ENCODE data around the gene SAG. TPM values are rescaled to one million over a fixed set of nuclear protein-coding genes. Genes with fewer than 3 reads are reported as not detected.

Gene SAG
- total and polyA plus RNA-seq, 5 donors from 2014 or later, result 1.7 TPM; not detected in 4

DNA sequence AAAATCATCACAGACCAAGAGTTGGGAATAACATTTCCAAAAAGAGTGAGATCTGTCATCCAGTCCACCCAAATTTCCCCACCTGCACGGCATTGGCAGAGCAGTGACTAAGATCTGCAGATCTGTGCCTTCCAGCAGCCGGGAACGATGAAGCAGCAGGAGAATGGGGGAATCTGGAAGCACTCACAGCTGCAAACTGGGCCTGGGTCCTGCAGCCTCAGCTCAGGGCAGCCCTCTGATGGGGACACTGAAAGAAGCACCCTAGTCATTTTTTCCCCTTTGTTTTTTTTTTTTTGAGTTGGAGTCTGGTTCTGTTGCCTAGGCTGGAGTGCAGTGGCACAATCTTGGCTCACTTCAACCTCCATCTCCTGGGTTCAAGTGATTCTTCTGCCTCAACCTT is 4.4 kb upstream of the SAG start:
- ATAC-seq (ENCODE audit: low read depth in 2 of 2), result no peak
- Histone ChIP-seq H3K27me3 (ENCODE audit: control insufficient read depth, insufficient read depth, low read length) (no peaks in the 10 kb centered on the region), H3K4me3 (ENCODE audit: low read depth, low read length) (no peak overlapping the region), H3K4me1 (ENCODE audit: control insufficient read depth, insufficient read depth, low read length, poor library complexity, severe bottlenecking) (no peaks in the 10 kb centered on the region), H3K9me3 (ENCODE audit: control insufficient read depth in 2 of 2, low read length in 2 of 2) (no peaks in the 10 kb centered on the region), H3K36me3 (ENCODE audit: control insufficient read depth, insufficient read depth, low read length) (no peaks in the 10 kb centered on the region), H3K27ac (ENCODE audit: insufficient read depth, low read length, poor library complexity, severe bottlenecking) (no peak overlapping the region)
- no peaks in the 10 kb centered on the region for H3K9me3 Mint-ChIP-seq
- peaks cover 0 to 7% (median 3%) of the 10 kb centered on the region in 4 donors for H3K4me1 Mint-ChIP-seq
- DNase-seq, result no peak
- H3K27ac Mint-ChIP-seq, result no peak overlapping the region
- no peak overlapping the region for H3K4me3 Mint-ChIP-seq
- H3K36me3 Mint-ChIP-seq, result no peaks in the 10 kb centered on the region
- H3K27me3 Mint-ChIP-seq, result no peaks in the 10 kb centered on the region

DNA sequence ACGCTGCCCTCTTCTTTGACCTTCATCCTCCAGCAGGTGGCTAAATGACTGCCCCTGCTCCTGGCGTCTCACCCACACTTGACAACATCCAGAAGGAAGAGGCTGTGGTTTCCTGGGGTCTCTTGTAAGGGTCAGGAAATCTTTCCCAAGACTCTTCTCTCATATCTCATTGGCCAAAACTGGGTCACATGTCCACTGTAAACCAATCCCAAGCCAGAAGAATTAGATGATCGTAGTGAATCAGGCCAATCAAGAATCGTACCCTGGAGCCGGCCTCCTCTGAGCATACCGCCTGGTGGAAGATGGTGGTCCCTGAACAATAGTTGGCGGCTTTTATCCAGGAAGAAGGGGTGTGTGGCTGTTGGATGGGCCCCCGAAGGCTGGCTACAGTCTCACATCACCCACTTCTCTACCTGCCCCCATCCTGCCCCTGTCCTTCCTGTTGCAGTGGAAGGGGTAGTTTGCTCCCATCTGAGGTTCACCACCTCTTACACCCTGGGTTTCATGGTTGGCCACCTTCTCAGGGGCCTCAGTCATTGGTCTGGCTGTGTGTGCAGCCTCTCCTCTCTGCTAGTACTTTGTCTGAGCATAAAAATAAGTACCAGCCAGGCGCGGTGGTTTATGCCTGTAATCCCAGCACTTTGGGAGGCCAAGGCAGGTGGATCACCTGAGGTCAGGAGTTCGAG is 3.8 kb downstream of the SAG start:
- Mint-ChIP-seq H3K4me3 (no peak overlapping the region), H3K27ac (peak overlapping the region in 1 of 3 donors; percentile 13), H3K4me1 (peaks cover 0 to 6% (median 0%) of the 10 kb centered on the region in 4 donors), H3K9me3 (no peaks in the 10 kb centered on the region), H3K36me3 (peaks cover 6% of the 10 kb centered on the region), H3K27me3 (no peaks in the 10 kb centered on the region)
- no peaks in the 10 kb centered on the region for H3K27me3 ChIP-seq (ENCODE audit: control insufficient read depth, insufficient read depth, low read length)
- no peaks in the 10 kb centered on the region for H3K36me3 ChIP-seq (ENCODE audit: control insufficient read depth, insufficient read depth, low read length)
- H3K27ac ChIP-seq (ENCODE audit: insufficient read depth, low read length, poor library complexity, severe bottlenecking), result no peak overlapping the region
- H3K9me3 ChIP-seq (ENCODE audit: control insufficient read depth in 2 of 2, low read length in 2 of 2), result no peaks in the 10 kb centered on the region
- H3K4me1 ChIP-seq (ENCODE audit: control insufficient read depth, insufficient read depth, low read length, poor library complexity, severe bottlenecking), result no peaks in the 10 kb centered on the region
- DNase-seq (no peak), ATAC-seq (ENCODE audit: low read depth in 2 of 2) (no peak)
- H3K4me3 ChIP-seq (ENCODE audit: low read depth, low read length), result no peak overlapping the region

DNA sequence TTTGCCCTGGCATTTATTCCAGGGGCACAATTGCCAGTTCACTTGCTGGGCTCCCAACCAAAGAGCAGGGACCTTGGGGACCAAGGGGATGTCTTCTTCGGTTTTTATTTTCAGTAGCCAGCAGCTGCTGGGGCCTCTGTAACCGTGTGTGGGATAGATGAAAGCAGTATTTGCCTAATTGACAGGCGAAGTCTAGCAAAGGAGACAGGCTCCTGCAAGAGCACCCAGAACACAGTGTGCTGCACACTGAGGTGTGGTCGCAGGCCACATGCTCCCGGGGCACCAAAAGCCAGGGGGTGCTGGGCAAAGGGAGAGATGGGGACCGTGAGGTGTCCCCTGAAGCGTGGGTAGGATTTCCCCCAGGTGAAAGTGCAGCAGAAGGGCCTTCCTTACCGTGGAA is 5.3 kb downstream of the SAG start:
- Mint-ChIP-seq H3K36me3 (peaks cover 6% of the 10 kb centered on the region), H3K27me3 (peaks cover 4% of the 10 kb centered on the region), H3K27ac (peak overlapping the region in 1 of 3 donors; percentile 73), H3K9me3 (no peaks in the 10 kb centered on the region), H3K4me1 (peaks cover 0 to 6% (median 0%) of the 10 kb centered on the region in 4 donors), H3K4me3 (no peak overlapping the region)
- DNase-seq, result no peak
- no peak overlapping the region for H3K27ac ChIP-seq (ENCODE audit: insufficient read depth, low read length, poor library complexity, severe bottlenecking)
- no peaks in the 10 kb centered on the region for H3K4me1 ChIP-seq (ENCODE audit: control insufficient read depth, insufficient read depth, low read length, poor library complexity, severe bottlenecking)
- H3K4me3 ChIP-seq (ENCODE audit: low read depth, low read length), result no peak overlapping the region
- ATAC-seq (ENCODE audit: low read depth in 2 of 2), result no peak
- no peaks in the 10 kb centered on the region for H3K9me3 ChIP-seq (ENCODE audit: control insufficient read depth in 2 of 2, low read length in 2 of 2)
- H3K36me3 ChIP-seq (ENCODE audit: control insufficient read depth, insufficient read depth, low read length), result no peaks in the 10 kb centered on the region
- H3K27me3 ChIP-seq (ENCODE audit: control insufficient read depth, insufficient read depth, low read length), result no peaks in the 10 kb centered on the region

DNA sequence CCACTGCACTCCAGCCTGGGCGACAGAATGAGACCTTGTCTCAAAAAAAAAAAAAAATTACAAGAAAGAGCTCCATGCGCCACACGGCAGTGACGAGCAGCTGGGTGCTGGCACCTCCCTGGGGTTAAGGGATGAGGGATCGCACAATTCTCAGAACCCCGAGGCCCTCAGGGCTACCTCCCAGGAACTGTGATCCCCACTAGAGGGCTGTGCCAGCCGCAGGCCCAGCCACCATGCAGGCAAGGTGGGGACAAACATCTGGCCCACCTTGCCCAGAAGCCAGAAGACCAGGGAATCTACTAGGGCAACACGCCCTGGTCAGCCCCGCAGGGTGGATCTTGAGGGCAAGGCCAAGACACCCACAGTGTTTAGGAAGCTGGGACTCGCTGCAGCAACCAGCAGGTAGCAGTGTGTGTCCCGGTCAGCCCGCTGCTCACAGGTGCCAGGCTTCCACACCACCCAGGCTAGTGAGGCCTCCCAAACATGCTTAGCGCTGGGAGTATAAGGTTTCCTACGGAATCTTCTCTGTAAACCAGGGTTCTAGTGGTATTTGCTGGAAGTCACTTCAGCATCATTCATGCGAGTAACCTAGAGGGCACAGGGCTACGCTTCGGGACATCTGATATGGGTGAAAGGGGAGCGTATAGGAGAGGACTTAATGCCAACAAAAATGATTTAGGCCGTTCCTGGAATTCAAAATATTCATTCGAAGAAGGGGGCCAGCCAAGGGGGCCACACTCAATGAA is 6.7 kb downstream of the SAG start:
- ATAC-seq (ENCODE audit: low read depth in 2 of 2) (no peak), DNase-seq (no peak)
- Mint-ChIP-seq H3K27me3 (peaks cover 9% of the 10 kb centered on the region), H3K4me1 (peaks cover 0 to 9% (median 0%) of the 10 kb centered on the region in 4 donors), H3K27ac (no peak overlapping the region), H3K36me3 (peaks cover 4% of the 10 kb centered on the region), H3K9me3 (peaks cover 0 to 1% (median 0%) of the 10 kb centered on the region in 7 donors), H3K4me3 (no peak overlapping the region)
- Histone ChIP-seq H3K4me1 (ENCODE audit: control insufficient read depth, insufficient read depth, low read length, poor library complexity, severe bottlenecking) (no peaks in the 10 kb centered on the region), H3K36me3 (ENCODE audit: control insufficient read depth, insufficient read depth, low read length) (no peaks in the 10 kb centered on the region), H3K27ac (ENCODE audit: insufficient read depth, low read length, poor library complexity, severe bottlenecking) (no peak overlapping the region), H3K27me3 (ENCODE audit: control insufficient read depth, insufficient read depth, low read length) (no peaks in the 10 kb centered on the region), H3K4me3 (ENCODE audit: low read depth, low read length) (no peak overlapping the region), H3K9me3 (ENCODE audit: control insufficient read depth in 2 of 2, low read length in 2 of 2) (no peaks in the 10 kb centered on the region)

DNA sequence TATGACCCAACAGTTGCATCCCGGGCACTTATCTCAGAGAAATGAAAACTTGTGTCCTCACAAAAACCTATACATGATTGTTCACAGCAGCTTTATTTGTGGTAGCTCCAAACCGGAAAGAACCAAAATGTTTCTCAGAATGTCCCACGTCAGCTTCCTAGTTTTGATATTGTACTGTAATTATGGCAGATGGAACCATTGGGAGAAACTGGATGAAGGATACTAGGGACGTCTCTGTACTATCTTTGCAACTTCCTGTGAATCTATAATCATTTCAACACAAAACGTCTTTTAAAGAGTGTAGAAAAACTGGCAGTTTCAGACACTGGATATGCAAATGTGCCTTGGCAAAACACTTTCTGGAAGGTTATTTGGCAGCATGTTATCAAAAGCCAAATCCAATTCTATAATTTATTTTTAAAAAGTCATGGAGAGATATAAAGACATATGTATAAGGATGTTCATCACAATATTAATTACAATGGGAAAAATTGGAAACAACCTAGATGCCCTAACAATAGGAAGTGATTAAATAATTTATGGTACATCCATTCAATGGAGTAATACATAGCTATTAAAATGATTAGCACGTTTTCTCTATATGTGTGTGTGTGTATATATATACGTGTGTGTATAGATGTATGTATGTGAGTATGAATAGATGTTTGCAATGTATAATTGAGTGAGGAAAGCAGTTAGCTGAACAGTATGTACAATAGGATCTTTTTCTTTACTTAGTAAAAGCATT is 9.8 kb downstream of the SAG start:
- Mint-ChIP-seq H3K27ac (no peak overlapping the region), H3K9me3 (peaks cover 0 to 4% (median 0%) of the 10 kb centered on the region in 7 donors), H3K4me3 (no peak overlapping the region), H3K4me1 (peaks cover 0 to 5% (median 0%) of the 10 kb centered on the region in 4 donors), H3K27me3 (peaks cover 17% of the 10 kb centered on the region), H3K36me3 (no peaks in the 10 kb centered on the region)
- DNase-seq (no peak), ATAC-seq (ENCODE audit: low read depth in 2 of 2) (no peak)
- Histone ChIP-seq H3K27me3 (ENCODE audit: control insufficient read depth, insufficient read depth, low read length) (no peaks in the 10 kb centered on the region), H3K4me3 (ENCODE audit: low read depth, low read length) (no peak overlapping the region), H3K36me3 (ENCODE audit: control insufficient read depth, insufficient read depth, low read length) (no peaks in the 10 kb centered on the region), H3K9me3 (ENCODE audit: control insufficient read depth in 2 of 2, low read length in 2 of 2) (no peaks in the 10 kb centered on the region), H3K4me1 (ENCODE audit: control insufficient read depth, insufficient read depth, low read length, poor library complexity, severe bottlenecking) (no peaks in the 10 kb centered on the region), H3K27ac (ENCODE audit: insufficient read depth, low read length, poor library complexity, severe bottlenecking) (no peak overlapping the region)

- ATAC-seq (ENCODE audit: low read depth in 2 of 2) (no peak), DNase-seq (no peak)
- Histone ChIP-seq H3K36me3 (ENCODE audit: control insufficient read depth, insufficient read depth, low read length) (no peaks in the 10 kb centered on the region), H3K4me3 (ENCODE audit: low read depth, low read length) (no peak overlapping the region), H3K27ac (ENCODE audit: insufficient read depth, low read length, poor library complexity, severe bottlenecking) (no peak overlapping the region), H3K9me3 (ENCODE audit: control insufficient read depth in 2 of 2, low read length in 2 of 2) (no peaks in the 10 kb centered on the region), H3K27me3 (ENCODE audit: control insufficient read depth, insufficient read depth, low read length) (no peaks in the 10 kb centered on the region), H3K4me1 (ENCODE audit: control insufficient read depth, insufficient read depth, low read length, poor library complexity, severe bottlenecking) (no peaks in the 10 kb centered on the region)
- Mint-ChIP-seq H3K27ac (no peak overlapping the region), H3K9me3 (peaks cover 0 to 4% (median 0%) of the 10 kb centered on the region in 7 donors), H3K27me3 (peaks cover 22% of the 10 kb centered on the region), H3K4me3 (no peak overlapping the region), H3K4me1 (peaks cover 0 to 9% (median 2%) of the 10 kb centered on the region in 4 donors), H3K36me3 (no peaks in the 10 kb centered on the region)
These were observed 11.6 kb downstream of the SAG start for GRCh38 chr2:233319256-233319655.

DNA sequence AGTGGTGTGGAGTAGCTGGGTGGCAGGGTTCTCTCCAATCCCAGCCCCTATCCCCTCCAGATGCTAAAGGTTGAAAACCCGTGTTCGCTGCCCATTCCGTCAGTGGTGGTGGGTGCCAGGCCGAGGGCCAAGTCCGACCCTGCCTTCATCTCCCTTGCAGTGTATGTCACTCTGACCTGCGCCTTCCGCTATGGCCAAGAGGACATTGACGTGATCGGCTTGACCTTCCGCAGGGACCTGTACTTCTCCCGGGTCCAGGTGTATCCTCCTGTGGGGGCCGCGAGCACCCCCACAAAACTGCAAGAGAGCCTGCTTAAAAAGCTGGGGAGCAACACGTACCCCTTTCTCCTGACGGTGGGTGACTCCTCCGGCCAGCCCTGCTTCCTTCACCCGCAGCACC is 12.9 kb downstream of the SAG start:
- no peak overlapping the region for H3K4me3 Mint-ChIP-seq
- no peak overlapping the region for H3K27ac Mint-ChIP-seq
- peaks cover 0 to 9% (median 4%) of the 10 kb centered on the region in 4 donors for H3K4me1 Mint-ChIP-seq
- peaks cover 22% of the 10 kb centered on the region for H3K27me3 Mint-ChIP-seq
- Histone ChIP-seq H3K27ac (ENCODE audit: insufficient read depth, low read length, poor library complexity, severe bottlenecking) (no peak overlapping the region), H3K4me1 (ENCODE audit: control insufficient read depth, insufficient read depth, low read length, poor library complexity, severe bottlenecking) (no peaks in the 10 kb centered on the region), H3K27me3 (ENCODE audit: control insufficient read depth, insufficient read depth, low read length) (no peaks in the 10 kb centered on the region), H3K9me3 (ENCODE audit: control insufficient read depth in 2 of 2, low read length in 2 of 2) (no peaks in the 10 kb centered on the region), H3K4me3 (ENCODE audit: low read depth, low read length) (no peak overlapping the region), H3K36me3 (ENCODE audit: control insufficient read depth, insufficient read depth, low read length) (no peaks in the 10 kb centered on the region)
- no peaks in the 10 kb centered on the region for H3K36me3 Mint-ChIP-seq
- ATAC-seq (ENCODE audit: low read depth in 2 of 2), result no peak
- H3K9me3 Mint-ChIP-seq, result peaks cover 0 to 4% (median 0%) of the 10 kb centered on the region in 7 donors
- no peak for DNase-seq
